ENCODE results near the gene BAIAP2. TPM values are rescaled to one million over a fixed set of nuclear protein-coding genes. Genes with fewer than 3 reads are reported as not detected.

BAIAP2 gene
- total and polyA plus RNA-seq, 2 of the 13 experiments (the other 11 are each of a cell fraction or from before 2014, with no cell fraction given): 22.5 to 24.0 TPM

GRCh38 chr17:81150377-81151077 lies 115.6 kb downstream of the BAIAP2 start:
- Histone ChIP-seq H3K9me3 (ENCODE audit: low read length) (no peaks in the 10 kb centered on the region), H3K27me3 (ENCODE audit: control insufficient read depth in 1 of 2, insufficient read depth in 2 of 2, low read length in 2 of 2) (no peaks in the 10 kb centered on the region), H2AFZ (ENCODE audit: low read length) (no peak overlapping the region), H3K4me2 (ENCODE audit: low read depth, low read length) (no peak overlapping the region), H3K9ac (ENCODE audit: insufficient read depth, low read depth, low read length) (no peak overlapping the region), H3K4me3 (replicated peaks in 1 of 3; ENCODE audit: insufficient read depth in 1 of 3, low read depth in 2 of 3, low read length in 3 of 3) (no peak overlapping the region), H3K36me3 (replicated peaks in 1 of 2; ENCODE audit: control insufficient read depth in 1 of 2, insufficient read depth in 2 of 2, low read length in 2 of 2) (no peaks in the 10 kb centered on the region), H3K79me2 (ENCODE audit: insufficient read depth, low read length) (no peaks in the 10 kb centered on the region), H3K27ac (ENCODE audit: extremely low read length, insufficient read depth, low read length) (no peak overlapping the region), H3K4me1 (ENCODE audit: insufficient read depth, low read length) (peaks cover 4% of the 10 kb centered on the region; the same call in 1 of the 2 replicates), H4K20me1 (ENCODE audit: insufficient read depth, low read length) (no peaks in the 10 kb centered on the region)
- ATAC-seq (peak; percentile 31), DNase-seq (ENCODE audit: low spot score) (no peak), FAIRE-seq (no peak)
- TF ChIP-seq SKIL (CRISPR knock-in tag; IDR thresholded peaks at IDR 0.05; ENCODE audit: borderline replicate concordance) (no peak), HNRNPL (IDR thresholded peaks at IDR 0.05; ENCODE audit: low read depth, low read length) (0 out of 2 replicates have a peak, but pooled peaks have one; percentile 32)
- intact Hi-C loops (cut with micrococcal nuclease; ENCODE audit: unreplicated experiment) (no loop called here), in situ Hi-C loops (cut with HindIII; ENCODE audit: extremely low pct_ligation_motif_present, low pct_unique_long_range_greater_than_20kb) (no loop called here)
- 78% methylated on average over 9 of the region's 14 CpGs for WGBS (ENCODE audit: low lambda C conversion rate)
- POLR2A ChIA-PET: no interaction called here
- no TSS peak for BruUV-seq (replicated peaks)
- CTCF ChIA-PET (ENCODE audit: low intra/inter-chr PET ratio, low total read pairs): no interaction called here

DNA sequence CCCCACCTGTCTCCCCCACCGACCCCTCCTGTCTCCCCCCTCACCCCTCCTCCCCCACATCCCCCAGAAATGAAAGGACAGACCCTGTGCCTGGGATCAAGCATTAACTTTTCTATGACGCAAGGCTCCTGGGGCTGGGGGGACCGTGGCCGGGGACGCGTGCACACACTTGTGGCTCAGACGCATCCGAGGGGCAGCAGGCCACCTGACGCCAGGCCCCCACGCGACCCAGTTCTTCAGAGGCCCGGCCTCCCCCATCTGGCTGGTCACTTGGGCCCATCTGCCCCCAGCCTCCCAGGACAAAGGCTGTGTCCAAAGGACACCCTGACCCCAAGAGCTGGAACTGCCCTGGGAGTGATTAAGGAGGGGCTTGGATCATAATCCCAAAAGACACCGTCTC lies 116.3 kb downstream of the BAIAP2 start:
- intact Hi-C loops (cut with micrococcal nuclease; ENCODE audit: unreplicated experiment) (no loop called here), in situ Hi-C loops (cut with HindIII; ENCODE audit: extremely low pct_ligation_motif_present, low pct_unique_long_range_greater_than_20kb) (no loop called here)
- TF ChIP-seq ZSCAN22 (CRISPR knock-in tag; IDR thresholded peaks at IDR 0.05) (0 out of 2 replicates have a peak, but pooled peaks have one; percentile 55), CAMTA2 (CRISPR knock-in tag; IDR thresholded peaks at IDR 0.05; ENCODE audit: borderline replicate concordance) (no peak)
- DNase-seq (ENCODE audit: low spot score) (no peak), FAIRE-seq (no peak), ATAC-seq (no peak)
- peaks cover 4% of the 10 kb centered on the region; the same call in 1 of the 2 replicates for H3K4me1 ChIP-seq (ENCODE audit: insufficient read depth, low read length)
- WGBS (ENCODE audit: low lambda C conversion rate): 34% methylated on average over 4 of the region's 13 CpGs
- H3K4me3 ChIP-seq (replicated peaks in 1 of 3; ENCODE audit: insufficient read depth in 1 of 3, low read depth in 2 of 3, low read length in 3 of 3): no peak overlapping the region
- BruUV-seq (replicated peaks): no TSS peak
- H4K20me1 ChIP-seq (ENCODE audit: insufficient read depth, low read length): no peaks in the 10 kb centered on the region
- no peak overlapping the region for H2AFZ ChIP-seq (ENCODE audit: low read length)
- no peaks in the 10 kb centered on the region for H3K9me3 ChIP-seq (ENCODE audit: low read length)
- no peak overlapping the region for H3K4me2 ChIP-seq (ENCODE audit: low read depth, low read length)
- H3K27ac ChIP-seq (ENCODE audit: extremely low read length, insufficient read depth, low read length): no peak overlapping the region
- ChIA-PET CTCF (ENCODE audit: low intra/inter-chr PET ratio, low total read pairs) (no interaction called here), POLR2A (no interaction called here)
- no peaks in the 10 kb centered on the region for H3K36me3 ChIP-seq (replicated peaks in 1 of 2; ENCODE audit: control insufficient read depth in 1 of 2, insufficient read depth in 2 of 2, low read length in 2 of 2)
- H3K9ac ChIP-seq (ENCODE audit: insufficient read depth, low read depth, low read length): no peak overlapping the region
- no peaks in the 10 kb centered on the region for H3K79me2 ChIP-seq (ENCODE audit: insufficient read depth, low read length)
- H3K27me3 ChIP-seq (ENCODE audit: control insufficient read depth in 1 of 2, insufficient read depth in 2 of 2, low read length in 2 of 2): no peaks in the 10 kb centered on the region
